GM13977 (cell line): Measurements from ENCODE around the gene GPR4.

Source experiments
- DNase-seq: peaks from one replicate; pipeline ENCODE4 v3.0.0; 2012; ENCODE audit warnings: low spot score
- in situ Hi-C: fragments of 300-500 bp; cut with MboI; formaldehyde crosslinking; loops from one replicate; pipeline ENCODE4 v1.12.0; 2022; ENCODE audit warnings: low sequenced_read_pairs, low pct_unique_long_range_greater_than_20kb, mixed read lengths, inconsistent platforms; ENCODE audit not compliant: unreplicated experiment
- TF ChIP-seq, protein P1 (sequence below): IDR thresholded peaks from 2 replicates; pipeline ENCODE4 v1.5.1; 2012; ENCODE audit warnings: mild to moderate bottlenecking, control low read depth; ENCODE audit not compliant: insufficient read depth; ENCODE audit errors: extremely low read depth, missing control alignments

GPR4 gene

GRCh38 chr19:45597425-45598111 lies 4.4 kb downstream of the GPR4 start:
- in situ Hi-C loops = no loop called here
- DNase-seq = peak; percentile 4
- TF ChIP-seq, protein P1, sequence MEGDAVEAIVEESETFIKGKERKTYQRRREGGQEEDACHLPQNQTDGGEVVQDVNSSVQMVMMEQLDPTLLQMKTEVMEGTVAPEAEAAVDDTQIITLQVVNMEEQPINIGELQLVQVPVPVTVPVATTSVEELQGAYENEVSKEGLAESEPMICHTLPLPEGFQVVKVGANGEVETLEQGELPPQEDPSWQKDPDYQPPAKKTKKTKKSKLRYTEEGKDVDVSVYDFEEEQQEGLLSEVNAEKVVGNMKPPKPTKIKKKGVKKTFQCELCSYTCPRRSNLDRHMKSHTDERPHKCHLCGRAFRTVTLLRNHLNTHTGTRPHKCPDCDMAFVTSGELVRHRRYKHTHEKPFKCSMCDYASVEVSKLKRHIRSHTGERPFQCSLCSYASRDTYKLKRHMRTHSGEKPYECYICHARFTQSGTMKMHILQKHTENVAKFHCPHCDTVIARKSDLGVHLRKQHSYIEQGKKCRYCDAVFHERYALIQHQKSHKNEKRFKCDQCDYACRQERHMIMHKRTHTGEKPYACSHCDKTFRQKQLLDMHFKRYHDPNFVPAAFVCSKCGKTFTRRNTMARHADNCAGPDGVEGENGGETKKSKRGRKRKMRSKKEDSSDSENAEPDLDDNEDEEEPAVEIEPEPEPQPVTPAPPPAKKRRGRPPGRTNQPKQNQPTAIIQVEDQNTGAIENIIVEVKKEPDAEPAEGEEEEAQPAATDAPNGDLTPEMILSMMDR = no peak

DNA sequence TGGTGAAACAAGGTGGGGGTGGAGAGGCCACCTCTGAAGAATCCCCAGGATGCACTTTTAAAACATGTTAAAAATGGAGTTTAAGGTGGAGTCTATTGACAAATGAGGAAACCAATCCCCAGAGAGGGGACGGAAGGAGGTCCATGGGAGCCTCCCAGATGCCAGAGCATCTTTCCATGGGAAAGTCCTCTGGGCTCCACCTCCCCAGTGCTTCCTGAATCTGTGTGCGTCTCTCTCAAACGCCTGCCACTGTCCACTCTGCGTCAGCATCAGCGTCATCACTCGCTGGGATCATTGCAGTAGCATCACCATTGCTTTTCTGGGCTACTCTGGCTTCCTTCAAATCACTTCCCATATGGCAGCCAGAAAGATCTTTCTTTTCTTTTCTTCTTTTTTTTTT lies 6.2 kb downstream of the GPR4 start:
- in situ Hi-C loops = no loop called here
- TF ChIP-seq, protein P1 = no peak
- DNase-seq = no peak

- no peak for DNase-seq
- TF ChIP-seq, protein P1 = no peak
Measured at GRCh38 chr19:45593520-45593919, 8.5 kb downstream of the GPR4 start.

GRCh38 chr19:45592366-45592765 lies 9.6 kb downstream of the GPR4 start:
- in situ Hi-C loops = no loop called here
- TF ChIP-seq, protein P1 = no peak
- no peak for DNase-seq

More at GRCh38 chr19:45593520-45593919, 8.5 kb downstream of the GPR4 start:
- in situ Hi-C loops = no loop called here

GRCh38 chr19:45591638-45592005 lies 10.4 kb downstream of the GPR4 start:
- in situ Hi-C loops = no loop called here
- no peak for DNase-seq
- TF ChIP-seq, protein P1 = no peak

GRCh38 chr19:45591004-45591637 lies 10.9 kb downstream of the GPR4 start:
- TF ChIP-seq, protein P1 = peak; percentile 62
- in situ Hi-C loops = no loop called here
- DNase-seq = peak; percentile 79
